GM13977 (cell line): ENCODE data around the gene CLEC6A.
"Not testable (repeated sequence)": the region's sequence is repeated elsewhere in the genome, so short reads cannot be mapped to it uniquely, and the experiment has no call there.

Experiments used
- DNase-seq: peaks from one replicate; pipeline ENCODE4 v3.0.0; 2012; ENCODE audit warnings: low spot score
- CTCF ChIP-seq: IDR thresholded peaks from 2 replicates; pipeline ENCODE4 v1.5.1; 2012; ENCODE audit warnings: mild to moderate bottlenecking, control low read depth; ENCODE audit not compliant: insufficient read depth; ENCODE audit errors: extremely low read depth, missing control alignments
- in situ Hi-C: fragments of 300-500 bp; cut with MboI; formaldehyde crosslinking; loops from one replicate; pipeline ENCODE4 v1.12.0; 2022; ENCODE audit warnings: low sequenced_read_pairs, low pct_unique_long_range_greater_than_20kb, mixed read lengths, inconsistent platforms; ENCODE audit not compliant: unreplicated experiment

The CLEC6A gene

DNA sequence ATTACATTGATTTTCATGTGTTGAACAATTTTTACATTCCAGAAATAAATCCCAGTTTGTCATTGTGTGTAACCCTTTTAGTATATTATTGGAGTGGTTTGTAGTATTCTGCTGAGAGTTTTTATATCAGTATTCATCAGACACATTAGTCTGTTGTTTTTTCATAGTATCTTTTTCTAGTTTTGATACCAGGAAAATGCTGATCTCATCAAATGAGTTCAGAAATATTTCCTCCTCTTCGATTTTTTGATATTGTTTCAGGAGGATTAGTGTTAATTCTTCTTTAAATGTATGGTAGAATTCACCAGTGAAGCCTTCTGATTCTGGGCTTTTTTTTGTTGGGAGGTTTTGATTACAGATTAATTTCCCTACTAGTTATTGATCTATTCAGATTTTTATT is 15.3 kb downstream of the CLEC6A start:
- no peak for DNase-seq
- no peak for TF ChIP-seq CTCF
- in situ Hi-C loops, result no loop called here

DNA sequence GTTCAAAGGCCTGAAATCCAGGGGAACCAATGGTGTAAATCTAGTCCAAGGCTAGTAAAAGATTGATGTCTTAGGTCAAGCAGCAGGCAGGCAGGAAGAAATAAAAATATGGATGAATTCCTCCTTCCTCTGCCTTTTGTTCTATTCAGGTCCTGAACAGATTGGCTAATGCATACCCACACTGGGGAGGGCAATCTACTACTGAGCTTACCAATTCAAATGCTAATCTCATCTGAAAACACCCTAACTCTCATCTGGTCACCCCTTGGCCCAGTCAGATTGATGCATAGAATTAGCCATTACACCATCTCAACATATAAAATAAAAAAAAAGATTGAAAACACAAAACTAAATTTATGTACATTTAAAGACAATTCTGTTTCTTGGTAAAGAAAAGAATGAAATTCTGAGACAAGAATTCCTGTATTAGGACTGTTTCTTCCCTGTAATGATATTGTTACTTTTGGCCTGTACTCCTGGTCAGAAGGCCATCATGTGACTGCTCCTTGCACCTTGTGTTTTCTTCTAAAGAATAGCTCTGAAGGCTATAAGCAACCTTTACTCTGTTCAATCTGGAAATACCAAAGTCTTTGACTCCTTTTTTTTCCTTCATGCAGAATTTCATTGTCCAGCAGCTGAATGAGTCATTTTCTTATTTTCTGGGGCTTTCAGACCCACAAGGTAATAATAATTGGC is 19.9 kb downstream of the CLEC6A start:
- no peak for DNase-seq
- in situ Hi-C loops, result no loop called here
- TF ChIP-seq CTCF, result no peak

GRCh38 chr12:8482571-8483061 is 26.9 kb downstream of the CLEC6A start:
- no peak for TF ChIP-seq CTCF
- in situ Hi-C loops, result no loop called here
- DNase-seq, result no peak

GRCh38 chr12:8483079-8483478 is 27.3 kb downstream of the CLEC6A start:
- in situ Hi-C loops, result no loop called here
- DNase-seq, result no peak
- no peak for TF ChIP-seq CTCF

- in situ Hi-C loops, result no loop called here
- no peak for DNase-seq
- no peak for TF ChIP-seq CTCF
These were observed 36.1 kb downstream of the CLEC6A start for GRCh38 chr12:8491646-8492530.

GRCh38 chr12:8493084-8493483 is 37.3 kb downstream of the CLEC6A start:
- DNase-seq, result peak; percentile 65
- in situ Hi-C loops, result no loop called here
- TF ChIP-seq CTCF, result no peak

GRCh38 chr12:8495671-8496070 is 39.9 kb downstream of the CLEC6A start:
- in situ Hi-C loops, DNase-seq: not testable (repeated sequence)

- in situ Hi-C loops, DNase-seq: not testable (repeated sequence)
These were observed 40.3 kb downstream of the CLEC6A start for GRCh38 chr12:8496074-8496473.
